HG03108 (cell line): ENCODE measurements around the gene SFTPD.
"Not testable (repeated sequence)": the region's sequence is repeated elsewhere in the genome, so short reads cannot be mapped to it uniquely, and the experiment has no call there.

ENCODE experiments used
- ATAC-seq: cut with Tn5 transposase; IDR thresholded peaks from one replicate; pipeline ENCODE4 v1.9.1; 2021; ENCODE audit warnings: moderate library complexity; ENCODE audit not compliant: unreplicated experiment

SFTPD gene

DNA sequence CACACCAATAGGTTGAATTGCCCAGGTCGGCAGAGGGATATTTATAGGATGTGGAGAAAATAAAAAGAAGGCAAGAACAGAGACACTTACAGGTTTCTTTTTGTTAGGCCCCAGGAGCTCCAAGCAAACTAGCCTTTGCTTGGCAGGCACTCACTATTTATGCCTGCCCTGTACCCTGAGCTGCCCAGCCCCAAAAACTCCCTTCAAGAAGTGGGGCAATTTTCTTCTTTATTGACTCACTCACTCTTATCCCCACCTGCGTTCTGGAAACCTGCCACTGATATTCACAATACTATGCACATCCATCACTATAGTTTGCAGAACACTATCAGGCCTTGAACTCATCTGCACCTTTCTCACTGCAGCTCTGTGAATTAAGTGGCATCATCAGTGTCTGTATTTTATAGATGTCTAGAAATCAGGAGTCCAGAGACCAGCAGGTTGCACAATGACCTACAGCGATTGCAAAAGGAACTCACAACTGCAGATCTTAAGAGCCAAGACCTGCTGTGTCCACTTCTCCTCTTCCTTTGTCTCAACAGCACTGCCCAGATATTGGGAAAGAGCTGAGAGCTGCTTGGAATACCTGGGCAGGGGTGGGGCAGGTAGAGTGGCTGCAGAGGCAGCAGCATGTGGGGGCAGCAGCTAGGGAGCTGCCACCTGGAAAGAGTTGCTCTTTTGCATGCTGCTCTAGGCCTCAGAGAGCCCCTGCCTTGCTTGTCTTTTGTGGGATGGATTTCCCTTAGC is at the start of gene SFTPD:
SFTPD (minus strand) TSS at position 130 of the 747 bp plus-strand sequence. CDS start 2,446 bp downstream, outside the sequence.
- ATAC-seq = no peak

GRCh38 chr10:79995979-79996634 is 47.2 kb upstream of the SFTPD start:
- no peak for ATAC-seq

DNA sequence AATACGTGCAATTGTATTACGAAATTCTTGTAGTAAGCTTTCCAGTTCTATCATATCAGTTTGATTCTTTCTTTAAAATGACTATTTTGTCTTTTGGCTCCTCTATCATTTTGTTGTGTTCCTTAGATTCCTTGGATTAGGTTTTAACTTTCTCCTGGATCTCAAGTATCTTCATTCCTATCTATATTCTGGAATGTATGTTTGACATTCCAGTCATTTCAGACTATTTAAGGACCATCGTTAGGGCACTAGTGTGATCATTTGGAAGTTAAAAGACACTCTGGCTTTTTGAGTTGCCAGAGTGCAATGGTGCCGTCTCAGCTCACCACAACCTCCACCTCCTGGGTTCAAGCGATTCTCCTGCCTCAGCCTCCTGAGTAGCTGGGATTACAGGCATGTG is 45.7 kb upstream of the SFTPD start:
- ATAC-seq = no peak

- ATAC-seq = not testable (repeated sequence)
These were observed 39.3 kb upstream of the SFTPD start for GRCh38 chr10:79988199-79988598.

GRCh38 chr10:79986661-79987060 is 37.8 kb upstream of the SFTPD start:
- not testable (repeated sequence) for ATAC-seq

GRCh38 chr10:79985481-79986072 is 36.7 kb upstream of the SFTPD start:
- ATAC-seq = no peak

DNA sequence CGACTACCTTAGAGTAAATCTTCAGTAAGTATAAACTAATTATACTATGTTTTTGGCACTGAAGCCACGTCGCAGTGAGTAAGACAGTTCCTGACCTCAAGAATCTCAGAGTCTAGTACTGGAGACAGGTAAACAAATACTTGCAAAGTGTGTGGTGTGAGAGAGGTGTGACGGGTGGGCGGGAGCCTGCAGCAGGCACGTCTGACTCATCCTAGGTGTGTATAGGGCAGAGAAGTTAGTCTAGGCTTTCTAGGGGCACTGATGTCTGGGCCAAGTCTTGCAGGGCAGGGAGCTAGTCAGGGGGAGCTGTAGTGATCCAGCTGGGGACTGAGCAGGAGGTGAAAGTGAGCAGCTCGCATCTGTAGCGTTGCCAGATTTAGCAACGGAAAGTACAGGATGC is 35.9 kb upstream of the SFTPD start:
- peak; percentile 62 for ATAC-seq

DNA sequence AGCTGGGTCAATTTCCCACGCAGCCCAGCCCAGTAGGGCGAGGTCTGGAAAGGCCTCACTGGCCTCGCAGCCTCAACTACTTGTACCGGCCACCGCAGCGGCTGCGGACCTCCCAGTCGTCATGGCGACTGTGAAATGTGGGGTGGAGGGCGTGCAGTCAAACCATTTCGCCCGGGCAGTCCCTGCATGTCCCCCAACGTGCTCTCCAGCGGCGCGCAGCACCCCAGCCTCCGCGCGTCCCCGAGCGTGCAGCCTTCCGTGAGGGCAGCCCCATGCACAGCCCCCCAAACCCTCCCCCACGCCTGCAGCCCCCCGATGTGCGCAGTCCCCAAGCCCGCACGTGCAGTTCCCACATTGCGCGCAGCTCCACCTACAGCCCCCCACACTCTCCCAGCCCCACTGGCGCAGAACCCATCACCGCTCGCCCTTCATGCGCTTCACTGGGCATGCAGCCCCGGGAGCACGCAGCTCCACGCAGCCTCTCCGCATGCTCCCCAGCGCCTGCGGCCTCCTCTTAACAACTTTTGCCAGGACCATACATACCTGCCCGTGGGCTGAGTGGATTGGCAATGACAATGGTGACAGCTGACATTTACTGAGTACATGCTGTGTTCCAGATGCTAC is 34.5 kb upstream of the SFTPD start:
- no peak for ATAC-seq

DNA sequence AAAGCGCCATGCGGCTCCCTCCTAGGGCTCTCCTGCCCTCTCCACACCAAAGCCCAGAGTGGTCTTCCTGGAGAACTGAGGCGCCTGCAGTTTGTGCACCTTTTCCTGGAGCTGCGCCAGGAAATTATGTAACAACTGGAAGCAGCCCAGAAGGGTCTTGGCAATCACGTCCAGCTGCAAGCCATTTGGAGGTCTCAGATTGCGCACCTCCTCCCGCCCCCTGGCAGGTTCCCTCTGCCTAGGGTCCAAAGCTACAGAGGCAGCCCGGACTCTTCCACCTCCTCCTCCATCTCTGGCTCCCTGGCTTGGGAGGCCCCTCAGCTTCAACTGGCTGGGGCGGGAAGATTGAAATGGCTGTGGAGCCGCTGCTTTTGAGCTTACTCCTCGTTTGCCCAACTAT is 34.0 kb upstream of the SFTPD start:
- no peak for ATAC-seq

DNA sequence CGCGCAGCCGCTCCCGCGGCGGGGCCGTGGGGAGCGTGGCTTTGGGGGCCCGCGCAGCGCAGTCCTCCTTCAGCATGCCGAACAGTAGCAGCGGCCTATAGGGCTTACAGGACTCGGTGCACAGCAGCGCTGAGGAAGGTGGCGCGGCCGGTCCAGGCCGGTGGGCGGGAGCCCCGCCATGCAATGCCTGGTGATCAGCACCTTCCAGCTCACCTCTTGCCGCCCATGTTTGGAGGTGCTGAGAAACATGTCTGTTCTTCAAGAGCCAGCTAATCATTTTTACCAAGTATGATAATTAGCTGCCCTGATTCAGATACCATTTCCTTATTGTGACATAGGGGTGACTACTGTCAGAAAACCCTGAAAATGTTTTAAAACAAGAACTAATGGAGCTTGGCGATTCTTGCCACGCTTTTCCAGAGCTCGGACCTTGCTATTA is 33.5 kb upstream of the SFTPD start:
- no peak for ATAC-seq

DNA sequence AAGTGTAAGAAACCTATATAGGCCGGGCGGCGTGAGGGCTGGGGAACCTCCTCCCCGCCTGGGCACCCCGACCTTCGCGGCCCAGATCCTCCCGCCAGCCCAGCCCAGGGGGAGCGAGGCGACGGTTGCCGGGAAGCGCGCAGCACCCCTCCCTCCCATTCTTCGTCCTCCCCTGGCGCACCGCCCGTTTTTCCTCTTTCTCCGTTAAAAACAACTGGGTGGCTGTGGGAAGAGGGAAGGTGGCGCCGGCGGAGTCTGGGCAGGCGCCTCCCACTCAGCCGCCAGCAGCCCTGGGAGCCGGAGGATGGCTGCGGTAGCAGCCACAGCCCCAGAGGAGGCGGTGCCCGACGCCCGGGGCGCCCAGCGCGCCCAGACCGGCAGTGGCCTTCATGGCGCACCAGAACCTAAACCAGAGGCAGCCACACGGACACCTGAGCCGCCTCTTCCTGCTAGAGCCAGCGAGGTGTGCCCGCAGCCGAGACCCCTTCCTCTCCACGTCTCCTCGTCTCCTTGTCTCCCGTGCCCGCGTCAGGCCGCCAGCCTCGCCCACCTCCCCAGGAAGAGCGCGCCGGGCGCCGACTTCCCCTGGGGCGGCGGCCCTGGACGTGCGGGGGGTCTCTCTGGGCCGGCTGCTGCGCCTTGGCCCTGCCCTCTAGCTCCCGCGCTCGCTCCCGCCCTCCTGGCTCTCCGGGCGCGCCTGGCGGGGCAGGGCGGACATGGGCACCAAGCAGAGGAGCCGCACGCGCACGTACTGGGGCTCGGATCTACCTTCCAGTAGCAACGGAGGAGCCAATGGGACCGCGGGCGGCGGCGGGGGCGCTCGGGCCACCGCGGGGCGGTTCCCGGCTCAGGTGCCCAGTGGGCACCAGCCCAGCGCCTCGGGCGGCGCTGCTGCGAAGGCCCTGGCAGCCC is 32.8 kb upstream of the SFTPD start:
- no peak for ATAC-seq

- no peak for ATAC-seq
These were observed 31.8 kb upstream of the SFTPD start for GRCh38 chr10:79980711-79981110.

DNA sequence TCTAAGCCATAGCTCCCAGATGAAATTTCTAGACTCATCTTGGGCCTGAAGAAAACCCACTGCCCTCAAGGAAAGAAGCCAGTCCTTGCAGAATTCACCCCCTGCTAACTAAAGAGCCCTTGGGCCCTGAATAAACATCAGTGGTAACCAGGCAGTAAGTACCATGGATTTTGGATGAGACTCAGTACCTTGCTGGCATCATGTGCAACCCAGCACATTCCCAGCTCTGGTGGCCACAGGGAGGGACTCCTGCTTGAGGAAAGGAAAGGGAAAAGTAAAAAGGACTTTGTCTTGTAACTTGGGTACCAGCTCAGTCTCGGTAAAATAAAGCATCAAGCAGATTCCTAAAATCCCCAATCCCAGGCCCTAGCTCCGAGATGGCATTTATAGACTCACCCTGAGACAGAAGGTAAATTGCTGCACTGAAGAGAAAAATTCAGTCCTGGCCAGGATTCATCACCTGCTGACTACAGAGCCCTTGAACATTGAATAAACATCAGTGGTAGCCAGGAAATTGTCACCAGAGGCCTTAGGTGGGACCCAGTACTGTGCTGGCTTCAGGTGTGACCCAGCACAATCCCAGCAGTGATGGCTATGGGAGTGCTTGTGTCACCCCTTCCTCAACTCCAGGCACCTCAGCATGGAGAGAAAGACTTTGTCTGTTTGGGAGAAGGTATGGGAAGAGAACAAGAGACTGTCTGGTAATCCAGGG is 31.2 kb upstream of the SFTPD start:
- no peak for ATAC-seq

GRCh38 chr10:79979310-79979975 is 30.5 kb upstream of the SFTPD start:
- ATAC-seq = no peak

DNA sequence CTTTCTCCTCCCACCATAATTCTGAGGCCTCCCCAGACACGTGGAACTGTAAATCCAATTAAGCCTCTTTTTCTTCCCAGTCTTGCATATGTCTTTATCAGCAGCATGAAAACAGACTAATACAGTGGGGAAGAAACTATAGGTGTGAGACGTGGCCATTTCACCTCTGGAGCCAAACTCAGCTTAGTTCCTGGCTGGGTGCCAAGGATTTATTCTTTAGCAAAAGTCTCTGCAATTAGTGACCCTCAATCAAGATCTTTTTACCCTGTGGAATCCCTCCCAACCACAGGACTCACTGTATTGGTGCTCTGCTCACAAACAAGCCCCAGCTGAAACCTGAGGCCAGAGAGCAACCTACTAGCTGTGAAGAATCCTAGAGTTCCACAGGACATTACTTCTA is 28.1 kb upstream of the SFTPD start:
- no peak for ATAC-seq

DNA sequence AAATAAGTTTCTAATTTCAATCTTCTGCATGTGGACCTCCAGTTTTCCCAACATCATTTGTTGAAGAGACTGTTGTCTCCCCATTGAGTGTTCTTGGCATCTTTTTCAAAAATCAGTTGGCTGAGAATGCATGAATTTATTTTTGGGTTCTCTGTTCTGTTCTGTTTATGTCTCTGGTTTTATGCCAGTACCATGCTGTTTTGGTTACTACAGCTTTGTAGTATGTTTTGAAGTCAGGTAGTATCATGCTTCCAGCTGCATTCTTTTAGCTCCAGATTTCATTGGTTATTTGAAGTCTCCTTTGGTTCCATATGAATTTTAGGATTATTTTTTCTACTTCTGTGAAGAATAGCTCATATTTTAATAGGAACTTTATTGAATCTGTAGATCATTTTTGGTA is 21.2 kb upstream of the SFTPD start:
- no peak for ATAC-seq

DNA sequence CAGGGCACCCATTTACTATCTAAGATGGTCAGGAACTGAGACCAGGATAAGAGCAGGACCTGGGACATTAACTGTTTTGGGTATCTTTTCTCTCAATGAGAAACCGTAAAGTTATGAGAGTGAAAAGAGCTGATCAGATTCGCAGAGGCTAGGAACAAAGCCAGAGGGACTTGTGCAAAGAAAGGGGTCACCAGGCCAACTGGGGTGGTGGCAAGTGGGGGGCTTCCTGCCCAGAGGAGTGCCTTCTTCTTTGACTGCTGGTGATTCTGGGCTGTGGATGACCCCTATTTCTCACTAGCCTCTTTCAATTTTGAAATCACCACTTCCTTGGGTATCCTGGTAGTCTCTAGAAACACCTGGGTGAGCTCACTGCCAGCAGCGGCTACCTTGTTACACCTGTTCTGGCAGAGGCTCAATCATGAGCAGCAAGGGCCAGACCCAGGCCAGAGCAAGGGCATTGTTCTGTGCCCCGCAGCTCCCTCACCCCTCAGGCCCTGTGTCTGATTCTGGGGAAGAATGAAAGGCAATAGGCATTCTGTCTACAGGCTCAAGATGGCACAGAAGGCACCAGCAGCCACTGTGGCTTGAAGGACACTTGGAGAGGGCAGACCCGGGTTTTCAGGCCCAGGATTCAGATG is 999 bp downstream of the SFTPD start:
- ATAC-seq = no peak

DNA sequence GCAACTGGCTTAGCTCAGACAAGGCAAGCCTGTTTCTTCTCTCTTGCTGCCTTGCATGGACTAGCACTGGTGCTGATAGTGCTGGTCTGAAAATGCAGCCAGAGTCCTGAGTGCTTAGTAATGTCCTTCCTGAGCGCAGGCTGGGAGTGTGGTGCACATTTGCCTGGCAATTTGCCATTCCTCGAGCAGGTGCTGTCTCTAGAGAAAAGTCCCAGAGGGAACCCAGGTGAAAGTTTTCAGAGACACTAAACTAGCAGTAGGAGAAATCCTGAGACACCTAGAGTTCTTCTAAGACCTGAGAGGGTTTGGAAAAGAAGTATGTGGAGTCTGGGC is 1.9 kb downstream of the SFTPD start:
- no peak for ATAC-seq
